Middle frontal gyrus (tissue), 1 donor: Measurements from ENCODE around the gene CRIP2.

Experiments used
- DNase-seq: peaks from one replicate; pipeline ENCODE4 v3.0.0-alpha.2; 2015; ENCODE audit warnings: low spot score; ENCODE audit errors: extremely low spot score

CRIP2 gene

GRCh38 chr14:105487449-105487985 is 12.9 kb downstream of the CRIP2 start:
- no peak for DNase-seq

GRCh38 chr14:105487986-105488777 is 13.6 kb downstream of the CRIP2 start:
- no peak for DNase-seq

- no peak for DNase-seq
Observed at GRCh38 chr14:105488781-105489541, 14.3 kb downstream of the CRIP2 start.

GRCh38 chr14:105489542-105490266 is 15.1 kb downstream of the CRIP2 start:
- DNase-seq: peak; percentile 64

GRCh38 chr14:105490267-105490571 is 15.6 kb downstream of the CRIP2 start:
- no peak for DNase-seq

GRCh38 chr14:105490572-105491365 is 16.1 kb downstream of the CRIP2 start, which contains the start of gene TEDC1:
Gene TEDC1 (plus strand): TSS chr14:105491246. CDS start chr14:105491376, 130 bp downstream.
- peak; percentile 98 for DNase-seq

GRCh38 chr14:105491366-105491973 is 16.8 kb downstream of the CRIP2 start:
- no peak for DNase-seq

- DNase-seq: no peak
Observed at GRCh38 chr14:105492031-105492970, 17.7 kb downstream of the CRIP2 start.

- DNase-seq: no peak
Observed at GRCh38 chr14:105492971-105493871, 18.6 kb downstream of the CRIP2 start.

GRCh38 chr14:105493921-105494605 is 19.4 kb downstream of the CRIP2 start:
- no peak for DNase-seq

GRCh38 chr14:105494606-105494929 is 19.9 kb downstream of the CRIP2 start:
- DNase-seq: no peak

- DNase-seq: no peak
Observed at GRCh38 chr14:105495101-105495989, 20.7 kb downstream of the CRIP2 start.

GRCh38 chr14:105495990-105496830 is 21.6 kb downstream of the CRIP2 start:
- no peak for DNase-seq

- DNase-seq: no peak
Observed at GRCh38 chr14:105496831-105497591, 22.4 kb downstream of the CRIP2 start.
